ENCODE measurements around the gene ZBTB20.

DNA sequence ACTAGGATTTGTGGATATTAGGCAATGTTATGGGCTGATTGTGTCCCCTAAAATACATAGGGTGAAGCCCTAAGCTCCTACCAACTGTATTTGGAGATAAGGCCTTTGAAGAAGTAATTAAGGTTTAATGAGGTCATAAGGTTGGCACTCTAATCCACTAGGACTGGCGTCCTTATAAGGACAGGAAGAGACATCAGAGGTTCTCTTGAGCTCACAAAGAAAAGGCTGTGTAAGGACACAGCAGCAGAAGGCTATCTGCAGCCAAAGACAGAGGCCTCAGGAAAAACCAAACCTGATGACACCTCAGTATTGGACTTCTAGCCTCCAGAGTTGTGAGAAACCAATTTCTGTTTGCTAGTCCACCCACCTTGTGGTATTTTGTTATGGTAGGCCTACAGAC is 416.7 kb downstream of the ZBTB20 start:
- no peak for TF ChIP-seq EZH2 (IDR thresholded peaks at IDR 0.05; ENCODE audit: low read length, missing control alignments)
- TF ChIP-seq, protein P1, sequence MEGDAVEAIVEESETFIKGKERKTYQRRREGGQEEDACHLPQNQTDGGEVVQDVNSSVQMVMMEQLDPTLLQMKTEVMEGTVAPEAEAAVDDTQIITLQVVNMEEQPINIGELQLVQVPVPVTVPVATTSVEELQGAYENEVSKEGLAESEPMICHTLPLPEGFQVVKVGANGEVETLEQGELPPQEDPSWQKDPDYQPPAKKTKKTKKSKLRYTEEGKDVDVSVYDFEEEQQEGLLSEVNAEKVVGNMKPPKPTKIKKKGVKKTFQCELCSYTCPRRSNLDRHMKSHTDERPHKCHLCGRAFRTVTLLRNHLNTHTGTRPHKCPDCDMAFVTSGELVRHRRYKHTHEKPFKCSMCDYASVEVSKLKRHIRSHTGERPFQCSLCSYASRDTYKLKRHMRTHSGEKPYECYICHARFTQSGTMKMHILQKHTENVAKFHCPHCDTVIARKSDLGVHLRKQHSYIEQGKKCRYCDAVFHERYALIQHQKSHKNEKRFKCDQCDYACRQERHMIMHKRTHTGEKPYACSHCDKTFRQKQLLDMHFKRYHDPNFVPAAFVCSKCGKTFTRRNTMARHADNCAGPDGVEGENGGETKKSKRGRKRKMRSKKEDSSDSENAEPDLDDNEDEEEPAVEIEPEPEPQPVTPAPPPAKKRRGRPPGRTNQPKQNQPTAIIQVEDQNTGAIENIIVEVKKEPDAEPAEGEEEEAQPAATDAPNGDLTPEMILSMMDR (conservative IDR thresholded peaks at IDR 0.05 in 1 of 2, IDR thresholded peaks at IDR 0.05 in 1 of 2; ENCODE audit: low read depth in 1 of 2, low read length in 2 of 2) = no peak
